Glomerular endothelial cell (primary cell): ENCODE data around the gene TAGAP. TPM values are rescaled to one million over a fixed set of nuclear protein-coding genes. Genes with fewer than 3 reads are reported as not detected.
"Not testable (repeated sequence)": the region's sequence is repeated elsewhere in the genome, so short reads cannot be mapped to it uniquely, and the experiment has no call there.

ENCODE experiments used
- DNase-seq: peaks from one replicate; pipeline ENCODE4 v3.0.0-alpha.2; 2011; ENCODE audit warnings: low read depth, low spot score; ENCODE audit errors: extremely low read depth
- total RNA-seq: library from RNA; depleted of rRNA; stranded (reverse); fragments of >200 nt; gene quantifications from 2 replicates; pipeline ENCODE4 v1.2.3, GENCODE V29; 2015

Gene TAGAP
- total RNA-seq, 1 donor from 2014 or later = not detected

DNA sequence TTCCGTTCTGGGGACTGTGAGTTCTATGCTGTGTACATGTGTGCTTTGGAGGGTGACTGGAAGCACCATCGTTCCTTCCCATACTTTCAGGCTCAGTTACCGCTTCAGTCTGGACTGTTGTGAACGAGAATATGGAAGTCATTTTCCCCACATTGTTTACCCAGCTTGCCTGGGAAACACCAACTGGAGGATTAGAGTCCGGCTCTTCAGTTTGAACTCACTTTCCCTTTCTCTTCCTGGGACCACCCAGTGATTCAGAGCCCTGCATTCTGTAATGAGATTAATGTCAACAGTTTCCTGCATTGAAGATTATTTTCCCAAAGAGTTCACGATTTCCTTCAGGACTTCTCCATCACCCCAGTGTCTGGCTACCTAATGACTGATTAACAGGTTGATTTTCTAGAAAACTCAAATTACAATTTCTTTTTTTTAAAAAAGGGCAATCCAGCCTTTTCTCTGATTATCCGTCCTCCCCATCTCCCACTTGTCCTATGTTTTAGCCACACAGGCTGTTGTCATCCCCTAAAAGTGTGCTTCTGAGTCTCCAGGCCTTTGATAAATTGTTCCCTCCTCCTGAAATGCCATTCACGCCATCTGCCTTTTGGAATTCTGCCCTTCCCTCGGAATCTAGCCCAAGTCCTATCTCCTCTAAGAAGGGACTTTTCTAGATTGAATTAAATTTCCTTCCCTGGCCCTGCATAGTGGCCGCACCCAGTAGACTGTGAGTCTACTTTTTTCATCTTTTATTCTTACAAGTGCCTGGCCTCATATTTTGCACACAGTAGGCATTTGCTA lies 3.3 kb upstream of the TAGAP start:
- DNase-seq = no peak

DNA sequence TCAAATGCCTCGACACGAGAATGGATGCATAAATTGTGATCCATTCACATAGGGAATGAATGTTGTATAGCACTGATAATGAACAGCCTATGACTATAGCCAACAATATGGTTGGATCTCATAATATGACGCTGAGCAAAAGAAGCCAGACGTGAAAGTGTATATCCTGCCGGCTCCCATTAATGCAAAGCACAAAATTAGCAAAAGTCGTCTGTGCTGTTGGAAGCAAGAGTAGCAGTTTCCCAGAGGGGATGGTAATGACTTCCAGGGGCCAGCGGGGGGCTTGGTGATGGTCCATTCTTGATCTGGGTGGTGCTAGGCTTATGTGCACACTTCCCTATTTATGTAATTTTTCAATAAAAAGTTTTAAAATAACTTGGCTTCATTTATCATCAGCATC lies 1.0 kb upstream of the TAGAP start:
- no peak for DNase-seq

DNA sequence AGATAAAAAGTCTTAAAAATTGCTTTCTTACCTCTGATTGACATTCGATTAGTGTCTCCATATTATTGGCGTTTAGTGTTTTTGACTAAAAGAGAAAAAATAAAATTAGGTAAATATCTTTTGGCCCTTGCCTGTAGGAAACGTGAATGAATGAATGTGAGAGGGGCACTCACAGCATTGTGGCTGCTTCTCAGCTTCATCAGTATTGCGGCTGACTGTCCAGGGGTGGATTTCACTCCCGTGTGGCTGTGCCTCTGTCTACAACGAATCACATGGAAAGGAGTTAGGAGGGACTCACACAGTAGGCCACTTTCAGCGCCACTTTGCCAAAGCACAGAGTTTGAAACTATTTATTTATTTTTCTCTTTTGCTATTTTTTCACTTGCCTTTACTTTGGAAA lies 844 bp downstream of the TAGAP start:
- no peak for DNase-seq

DNA sequence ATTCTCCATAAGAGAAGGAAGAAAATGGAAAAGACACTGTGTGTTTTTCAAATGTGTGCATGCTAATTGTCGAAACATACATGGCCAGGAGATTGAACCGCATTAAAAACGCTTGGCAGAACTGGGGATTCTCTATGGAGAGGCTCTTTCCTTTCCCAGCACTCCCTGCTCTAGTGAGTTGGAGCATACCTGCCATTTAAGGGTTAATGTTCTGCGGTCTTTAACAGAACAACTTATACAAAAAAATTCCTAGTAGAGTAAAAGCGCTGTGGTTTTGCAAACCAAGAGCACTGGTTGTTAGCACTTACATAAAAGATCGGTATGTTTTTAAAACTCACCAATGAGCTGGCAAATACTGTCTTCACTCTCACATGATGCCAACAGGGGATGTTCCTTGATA lies 1.5 kb downstream of the TAGAP start:
- DNase-seq = no peak

DNA sequence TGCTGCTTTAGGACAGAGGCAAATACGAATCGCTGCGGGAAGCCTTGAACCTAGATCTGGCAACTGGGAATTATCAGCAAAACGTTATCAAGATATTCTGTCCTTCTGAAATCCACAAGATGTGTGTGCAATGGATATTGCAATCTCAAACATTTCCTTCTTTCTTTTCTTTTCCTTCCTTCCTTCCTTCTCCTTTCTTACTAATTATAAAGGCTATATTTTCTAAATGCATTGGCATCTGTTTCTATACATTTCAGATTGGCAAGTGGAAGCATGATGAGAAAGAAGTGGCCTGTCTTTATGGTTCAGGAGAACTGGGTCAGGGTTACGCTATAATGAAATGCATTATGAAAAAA lies 2.0 kb downstream of the TAGAP start:
- DNase-seq = no peak

DNA sequence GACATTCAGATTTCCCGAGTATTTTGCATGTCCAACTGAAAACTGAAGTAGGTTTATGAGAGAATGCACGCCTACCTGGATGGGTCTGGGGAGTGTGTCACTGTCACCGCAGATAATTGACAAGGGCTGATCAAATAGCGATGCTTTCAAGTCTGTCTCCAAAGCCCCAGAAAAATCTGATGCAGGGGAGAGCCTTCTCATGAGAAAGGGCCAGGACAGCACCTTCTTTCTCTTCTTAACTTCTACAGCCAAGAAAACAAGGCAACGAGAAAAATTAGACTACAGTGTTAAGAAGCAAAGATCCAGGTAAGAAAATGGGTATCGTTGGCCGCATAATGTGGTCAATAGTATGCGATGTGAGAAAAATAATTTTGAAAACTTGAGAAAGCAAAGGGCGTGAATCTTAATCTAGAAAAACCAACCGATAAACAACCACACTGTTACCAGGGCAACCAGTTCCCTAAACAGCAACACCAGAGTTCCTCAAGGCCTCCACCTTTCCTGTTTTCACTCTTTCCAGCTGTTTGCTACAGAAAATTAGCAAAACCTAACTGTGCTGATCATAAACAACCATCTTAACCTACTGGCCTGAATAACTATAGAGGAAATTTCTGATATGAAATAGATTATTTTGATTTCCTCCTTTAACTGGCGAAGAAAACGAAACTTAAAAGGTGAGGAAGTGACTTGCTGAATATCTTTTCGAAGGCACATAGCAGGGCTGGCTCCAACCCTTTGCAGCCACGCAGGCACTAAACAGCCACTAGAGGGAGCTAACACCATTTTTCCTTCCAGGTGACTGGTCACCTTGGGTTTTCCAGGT lies 2.6 kb downstream of the TAGAP start:
- peak; percentile 50 for DNase-seq

DNA sequence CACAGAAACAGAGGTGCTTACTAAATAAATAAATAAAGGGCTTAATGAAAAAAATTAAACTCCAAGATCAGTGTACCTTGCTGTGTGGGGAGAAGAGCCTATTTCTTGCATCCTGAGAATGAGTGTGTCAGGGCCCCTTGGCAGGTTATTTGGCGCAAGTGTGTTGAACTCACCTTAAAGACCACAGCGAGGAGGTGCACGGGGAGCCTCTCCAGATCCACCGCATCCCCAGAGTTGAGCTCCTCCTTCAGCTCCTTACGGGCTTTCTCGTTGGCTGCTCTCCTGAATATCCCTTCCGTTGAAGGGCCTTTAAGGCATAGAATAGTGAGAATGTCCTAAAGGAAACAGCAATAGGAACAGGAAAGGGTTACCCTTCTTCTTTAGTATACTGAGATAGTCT lies 3.6 kb downstream of the TAGAP start:
- DNase-seq = no peak

DNA sequence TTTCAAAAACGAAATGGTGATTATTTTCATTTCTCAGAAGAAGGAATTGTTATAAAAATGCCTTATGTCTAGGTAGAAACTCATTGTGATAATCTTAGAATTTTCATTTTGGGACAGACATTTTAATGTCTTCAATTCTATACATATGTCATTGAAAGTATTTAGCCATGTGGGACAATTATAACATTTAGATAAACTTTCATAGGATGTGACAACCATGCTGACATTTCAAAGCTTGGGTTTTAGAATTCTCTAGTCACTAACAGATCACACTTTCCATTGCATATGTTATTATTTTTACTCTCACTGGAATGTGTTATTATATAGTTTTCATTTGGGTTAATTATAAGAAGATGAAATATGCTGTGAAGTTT lies 4.9 kb downstream of the TAGAP start:
- DNase-seq = no peak

DNA sequence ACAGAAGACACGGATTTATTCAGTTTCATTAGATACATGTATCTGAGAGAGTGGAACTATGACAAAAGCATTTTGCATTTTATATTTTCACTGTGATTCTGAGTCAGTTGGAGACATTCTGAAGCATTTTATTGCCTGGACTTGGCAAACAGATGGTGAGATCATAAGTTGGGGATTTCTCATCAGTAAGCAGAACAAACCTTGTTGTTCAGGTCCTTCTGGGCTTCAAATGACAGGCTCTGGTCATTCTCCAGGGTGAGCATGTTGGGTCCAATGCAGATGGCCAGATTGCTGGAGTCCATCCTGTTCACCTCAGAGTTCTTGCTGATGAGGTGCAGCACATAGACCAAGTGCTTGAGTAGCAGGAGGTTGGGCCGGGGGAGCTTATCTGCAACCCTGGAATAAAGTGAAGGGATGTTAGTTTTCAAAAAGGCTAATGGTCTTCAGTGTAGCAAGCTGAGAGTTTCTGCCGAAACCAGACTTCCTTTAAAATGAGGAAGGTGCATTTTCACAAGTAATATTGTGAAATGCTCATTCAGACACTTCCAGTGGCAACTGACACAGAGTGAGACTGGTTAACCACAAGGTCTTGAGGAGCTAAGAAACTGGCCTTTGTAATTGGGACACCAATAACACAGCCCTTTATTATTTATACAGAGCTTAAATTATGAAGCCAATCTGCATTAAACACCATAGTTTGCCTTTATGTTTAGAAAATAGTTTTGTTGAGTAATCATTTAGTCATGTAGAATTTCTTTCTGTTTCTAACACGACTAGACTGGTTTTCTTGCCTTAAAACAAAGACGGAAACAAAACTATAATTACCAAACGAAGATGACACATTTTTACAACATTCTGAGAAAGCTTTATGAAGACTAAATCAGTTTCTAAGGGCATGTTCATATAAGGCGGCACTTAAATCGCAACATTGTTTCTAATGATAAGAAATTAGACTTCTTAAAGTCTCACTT lies 5.6 kb downstream of the TAGAP start:
- no peak for DNase-seq

DNA sequence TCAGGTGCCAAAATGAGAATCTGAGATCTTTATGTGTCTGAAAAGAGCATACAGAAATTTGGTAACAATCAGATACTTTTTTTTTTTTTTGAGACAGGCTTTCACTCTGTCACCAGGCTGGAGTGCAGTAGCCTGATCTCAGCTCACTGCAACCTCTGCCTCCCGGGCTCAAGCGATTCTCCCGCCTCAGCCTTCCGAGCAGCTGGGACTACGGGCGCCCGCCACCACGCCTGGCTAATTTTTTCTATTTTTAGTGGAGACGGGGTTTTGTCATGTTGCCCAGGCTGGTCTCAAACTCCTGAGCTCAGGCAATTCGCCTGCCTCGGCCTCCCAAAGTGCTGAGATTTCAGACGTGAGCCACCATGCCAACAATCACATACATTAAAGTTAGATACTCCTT lies 6.5 kb downstream of the TAGAP start:
- DNase-seq = not testable (repeated sequence)

DNA sequence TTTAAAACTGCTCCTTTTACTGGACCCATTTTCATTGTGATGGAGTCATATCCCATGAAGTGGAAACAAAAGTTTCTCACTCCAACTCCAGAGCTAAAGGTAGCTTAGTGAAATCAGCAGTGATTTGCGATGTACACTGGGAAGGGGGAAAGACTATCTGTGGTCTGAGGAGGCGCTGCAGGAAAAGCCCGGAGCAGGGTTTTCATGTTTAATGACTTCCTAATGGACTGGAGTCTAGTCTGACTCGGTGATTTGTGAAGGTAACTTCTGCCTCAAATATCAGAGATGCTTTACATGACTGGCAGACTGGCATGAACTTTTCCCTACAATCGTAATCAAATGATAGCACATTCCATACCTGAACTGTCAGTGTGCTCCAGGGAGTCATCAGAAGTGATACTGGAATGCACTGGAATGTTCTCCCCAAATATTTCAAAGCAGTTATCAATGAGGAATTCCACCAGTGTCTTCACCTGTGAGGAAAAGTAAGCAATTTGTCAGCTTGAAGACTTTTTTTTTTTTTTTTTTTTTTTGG lies 7.0 kb downstream of the TAGAP start:
- DNase-seq = no peak

DNA sequence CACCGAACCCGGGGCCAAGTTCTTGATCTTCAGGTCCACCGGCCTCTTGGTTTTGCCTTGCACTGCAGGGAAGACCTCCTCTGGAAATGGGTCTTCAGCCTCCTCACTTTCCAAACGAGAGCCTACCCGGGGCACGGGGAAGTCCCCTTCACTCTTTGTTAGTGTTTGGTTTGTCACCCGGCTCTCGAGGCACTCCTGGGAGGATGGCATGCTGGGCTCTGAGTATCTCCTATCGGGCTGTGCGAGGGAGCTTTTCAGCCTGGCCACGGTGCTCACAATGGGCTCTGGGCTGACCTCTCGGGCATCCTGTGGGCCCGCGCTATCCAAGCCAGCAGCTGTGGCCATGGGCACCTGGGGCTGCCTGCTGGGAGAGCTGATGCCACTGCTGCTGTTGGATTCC lies 8.1 kb downstream of the TAGAP start:
- DNase-seq = no peak

DNA sequence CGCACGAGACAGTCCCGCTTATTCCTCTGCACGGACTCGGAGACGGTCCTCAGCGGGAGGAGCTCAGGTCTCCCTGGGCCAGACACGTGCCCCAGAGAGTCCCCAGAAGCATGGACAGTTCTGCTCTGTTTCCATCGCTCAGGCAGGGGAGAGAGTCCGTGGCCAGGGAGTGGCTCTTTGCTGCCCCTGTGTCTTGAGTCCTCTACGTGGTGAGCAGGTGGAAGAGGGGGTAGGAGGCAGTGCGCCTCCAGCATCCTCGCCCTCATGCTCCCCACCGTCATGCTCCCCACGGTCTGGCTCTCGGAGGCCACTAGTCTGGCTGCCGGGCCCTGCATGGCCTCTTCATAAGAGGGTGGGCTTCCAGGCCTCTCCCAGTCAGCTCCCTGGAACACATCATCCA lies 8.9 kb downstream of the TAGAP start:
- no peak for DNase-seq

DNA sequence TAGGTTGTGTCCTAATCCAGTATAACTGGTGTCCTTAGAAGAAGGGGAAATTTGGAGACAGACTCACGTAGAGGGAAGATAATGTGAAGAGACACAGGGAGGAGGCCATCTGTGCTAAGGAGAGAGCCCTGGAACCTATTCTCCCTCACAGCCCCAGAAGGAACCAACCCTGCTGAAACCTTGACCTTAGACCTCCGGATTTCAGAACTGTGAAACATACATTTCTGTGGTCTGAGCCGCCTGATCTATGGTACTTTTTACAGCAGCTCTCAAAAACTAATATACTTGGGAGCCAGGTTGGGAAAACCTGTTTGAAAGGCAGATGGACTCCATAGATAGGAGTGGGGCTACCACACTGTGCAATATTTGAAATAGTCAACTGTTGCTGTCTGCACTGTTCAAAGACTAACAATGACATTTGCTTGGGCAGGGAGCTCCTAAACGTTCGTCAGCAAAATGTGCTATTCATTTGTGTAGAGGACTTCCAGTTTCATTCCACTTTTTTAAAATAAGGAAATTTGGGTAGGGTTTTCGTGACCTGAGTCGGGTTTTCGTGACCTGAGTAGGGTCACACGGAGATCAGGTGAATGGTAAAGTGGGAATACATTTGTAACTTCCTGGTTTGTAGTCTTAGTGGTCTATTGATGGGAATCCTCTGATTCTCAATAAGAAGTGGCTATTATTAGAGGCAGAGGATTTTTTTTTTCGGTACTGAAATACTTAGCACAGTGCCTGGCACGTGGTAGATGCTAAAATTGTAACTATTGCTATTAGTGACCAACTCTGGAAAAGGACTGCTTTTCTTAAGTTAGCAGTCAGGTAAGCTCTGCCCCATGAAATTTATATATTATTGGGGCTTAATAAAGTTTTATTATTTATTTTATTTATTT lies 11.4 kb downstream of the TAGAP start:
- no peak for DNase-seq

DNA sequence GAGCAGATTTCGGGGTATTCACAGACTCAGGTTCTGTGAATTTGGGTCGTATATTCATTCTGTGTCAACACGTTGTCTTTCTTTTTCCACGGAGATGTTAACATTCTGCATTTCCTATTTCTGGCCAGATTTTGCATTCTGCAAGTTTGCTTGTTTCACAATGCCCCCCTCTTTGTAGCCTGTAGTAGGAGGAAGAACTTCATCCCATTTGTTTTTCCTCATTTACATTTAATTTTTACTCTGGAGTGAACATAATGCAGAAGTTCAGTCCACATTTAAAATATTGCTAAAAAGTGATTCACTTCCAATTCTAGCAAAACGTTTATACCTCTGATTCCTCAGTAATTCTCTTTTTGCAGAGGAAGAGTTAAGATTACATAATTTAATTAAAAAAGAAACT lies 12.9 kb downstream of the TAGAP start:
- no peak for DNase-seq

DNA sequence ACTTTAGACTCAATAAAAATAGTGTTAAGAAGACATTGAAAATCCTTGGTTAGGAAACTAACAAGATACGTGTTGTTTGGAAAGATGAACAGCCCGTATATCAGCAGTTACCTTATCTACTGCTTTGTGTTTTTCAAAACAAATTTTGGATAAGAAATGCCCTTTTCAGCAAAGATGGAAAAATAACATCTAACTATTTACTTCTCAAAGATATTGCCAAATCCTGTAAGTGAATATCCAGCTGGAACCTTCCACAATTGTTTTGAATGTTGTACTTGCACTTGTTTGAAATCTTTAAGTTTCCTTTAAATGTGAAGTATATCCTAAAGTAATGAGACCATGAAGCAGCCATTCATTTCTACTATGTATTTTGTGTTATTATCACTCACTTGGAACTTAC lies 14.6 kb downstream of the TAGAP start:
- no peak for DNase-seq

DNA sequence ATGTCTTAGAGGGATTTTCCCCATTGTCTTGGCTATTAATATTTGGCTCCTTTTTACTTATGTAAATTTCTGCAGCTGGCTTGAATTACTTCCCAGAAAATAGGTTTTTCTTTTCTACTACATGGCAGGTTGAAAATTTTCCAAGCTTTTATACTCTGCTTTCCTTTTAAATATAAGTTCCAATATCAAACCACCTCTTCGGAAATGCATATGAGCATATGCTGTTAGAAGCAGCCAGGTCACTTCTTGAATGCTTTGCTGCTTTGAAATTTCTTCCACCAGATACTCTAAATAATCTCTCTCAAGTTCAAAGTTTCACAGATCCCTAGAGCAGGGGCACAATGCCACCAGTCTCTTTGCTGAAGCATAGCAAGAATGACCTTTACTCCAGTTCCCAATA lies 19.6 kb downstream of the TAGAP start:
- not testable (repeated sequence) for DNase-seq

DNA sequence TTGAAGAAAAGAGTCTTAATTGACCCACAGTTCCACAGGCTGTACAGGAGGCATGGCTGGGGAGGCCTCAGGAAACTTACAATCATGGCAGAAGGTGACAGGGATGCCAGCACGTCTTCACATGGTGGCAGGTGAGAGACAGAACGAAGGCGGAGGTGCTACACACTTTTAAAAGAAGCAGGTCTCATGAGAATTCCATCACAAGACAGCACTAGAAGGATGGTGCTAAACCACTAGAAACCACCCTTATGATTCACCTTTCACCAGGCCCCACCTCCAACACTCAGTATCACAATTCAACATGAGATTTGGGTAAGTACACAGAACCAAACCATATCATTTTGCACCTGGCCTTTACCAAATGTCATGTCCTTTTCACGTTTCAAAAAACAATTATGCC lies 20.9 kb downstream of the TAGAP start:
- DNase-seq = no peak

DNA sequence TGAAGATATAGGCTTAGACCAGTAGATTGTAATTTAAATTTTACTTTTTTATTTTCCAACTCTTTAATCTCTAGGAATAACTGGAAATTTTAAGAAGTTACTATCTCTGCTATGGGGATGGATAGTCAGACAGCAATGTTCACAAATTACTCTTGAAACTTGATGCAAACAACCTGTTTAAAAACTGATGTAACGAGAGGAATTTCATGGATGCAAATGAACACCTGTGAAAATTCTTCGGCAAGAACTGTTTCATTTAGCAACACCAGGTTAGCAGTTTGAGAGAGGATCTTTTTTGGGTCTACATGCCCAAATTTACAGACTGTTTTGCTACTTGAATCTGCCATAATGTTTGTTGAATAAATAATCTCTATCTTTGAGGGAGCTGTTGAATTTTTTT lies 24.8 kb downstream of the TAGAP start:
- no peak for DNase-seq
